Cardiac muscle cell (in vitro differentiated cells and primary cell): ENCODE data around the gene GPR146. TPM values are rescaled to one million over a fixed set of nuclear protein-coding genes. Genes with fewer than 3 reads are reported as not detected.

ENCODE experiments used
- DNase-seq, 2 donors: peaks; one replicate each; pipeline versions ENCODE4 v3.0.0 to v3.0.0-alpha.2; 2010 to 2017; ENCODE audit warnings: low read depth in 1 of 2, low spot score in 1 of 2
- H3K27ac ChIP-seq: fragments of 200-600 bp; sonication (generic); 2 replicates; pipeline ENCODE4 v1.5.1; 2016
- H3K27me3 ChIP-seq: fragments of 200-600 bp; sonication (generic); 2 replicates; pipeline ENCODE4 v1.6.0; 2016; ENCODE audit warnings: control low read depth
- H3K36me3 ChIP-seq: fragments of 200-600 bp; sonication (generic); 2 replicates; pipeline ENCODE4 v1.5.1; 2016; ENCODE audit warnings: control low read depth
- H3K4me1 ChIP-seq: fragments of 200-600 bp; sonication (generic); 2 replicates; pipeline ENCODE4 v1.8.1; 2017; ENCODE audit warnings: low read depth, mild to moderate bottlenecking, mixed run types
- H3K4me3 ChIP-seq: fragments of 200-600 bp; sonication (generic); 2 replicates; pipeline ENCODE4 v1.5.1; 2016; ENCODE audit warnings: mild to moderate bottlenecking
- H3K9me3 ChIP-seq: fragments of 200-600 bp; sonication (generic); 2 replicates; pipeline ENCODE4 v1.5.1; 2017; ENCODE audit warnings: low read depth, mild to moderate bottlenecking, control low read depth
- polyA plus RNA-seq: library from polyadenylated mRNA; unstranded; fragments of >200 nt; fragmentation: Nextera tagmentation; extraction: Ambion mirVana; gene quantifications from 2 replicates; pipeline ENCODE4 v1.2.1, GENCODE V29; 2016
- total RNA-seq: library from RNA; depleted of rRNA; stranded (reverse); fragments of >200 nt; gene quantifications from 2 replicates; pipeline ENCODE4 v1.2.3, GENCODE V29; 2016
- TF ChIP-seq, protein P1 (sequence below): IDR thresholded peaks from 2 replicates; pipeline ENCODE4 v1.5.1; 2012; ENCODE audit warnings: low read depth, mild to moderate bottlenecking, low read length

Gene GPR146
- total and polyA plus RNA-seq, 2 experiments from 2014 or later: 7.5 to 11.2 TPM

GRCh38 chr7:1100834-1101562, 56.7 kb downstream of the GPR146 start:
- Histone ChIP-seq H3K27me3 (no peaks in the 10 kb centered on the region), H3K27ac (no peak overlapping the region), H3K9me3 (no peaks in the 10 kb centered on the region), H3K36me3 (no peaks in the 10 kb centered on the region), H3K4me3 (no peak overlapping the region), H3K4me1 (peaks cover 4% of the 10 kb centered on the region)
- no peak for DNase-seq
- TF ChIP-seq, protein P1, sequence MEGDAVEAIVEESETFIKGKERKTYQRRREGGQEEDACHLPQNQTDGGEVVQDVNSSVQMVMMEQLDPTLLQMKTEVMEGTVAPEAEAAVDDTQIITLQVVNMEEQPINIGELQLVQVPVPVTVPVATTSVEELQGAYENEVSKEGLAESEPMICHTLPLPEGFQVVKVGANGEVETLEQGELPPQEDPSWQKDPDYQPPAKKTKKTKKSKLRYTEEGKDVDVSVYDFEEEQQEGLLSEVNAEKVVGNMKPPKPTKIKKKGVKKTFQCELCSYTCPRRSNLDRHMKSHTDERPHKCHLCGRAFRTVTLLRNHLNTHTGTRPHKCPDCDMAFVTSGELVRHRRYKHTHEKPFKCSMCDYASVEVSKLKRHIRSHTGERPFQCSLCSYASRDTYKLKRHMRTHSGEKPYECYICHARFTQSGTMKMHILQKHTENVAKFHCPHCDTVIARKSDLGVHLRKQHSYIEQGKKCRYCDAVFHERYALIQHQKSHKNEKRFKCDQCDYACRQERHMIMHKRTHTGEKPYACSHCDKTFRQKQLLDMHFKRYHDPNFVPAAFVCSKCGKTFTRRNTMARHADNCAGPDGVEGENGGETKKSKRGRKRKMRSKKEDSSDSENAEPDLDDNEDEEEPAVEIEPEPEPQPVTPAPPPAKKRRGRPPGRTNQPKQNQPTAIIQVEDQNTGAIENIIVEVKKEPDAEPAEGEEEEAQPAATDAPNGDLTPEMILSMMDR: no peak

GRCh38 chr7:1101563-1102431, 57.5 kb downstream of the GPR146 start:
- Histone ChIP-seq H3K36me3 (no peaks in the 10 kb centered on the region), H3K27ac (no peak overlapping the region), H3K9me3 (no peaks in the 10 kb centered on the region), H3K4me1 (peaks cover under 1% of the 10 kb centered on the region), H3K27me3 (no peaks in the 10 kb centered on the region), H3K4me3 (no peak overlapping the region)
- TF ChIP-seq, protein P1: no peak
- no peak for DNase-seq

- Histone ChIP-seq H3K27me3 (no peaks in the 10 kb centered on the region), H3K4me3 (no peak overlapping the region), H3K4me1 (no peaks in the 10 kb centered on the region), H3K9me3 (no peaks in the 10 kb centered on the region), H3K36me3 (no peaks in the 10 kb centered on the region), H3K27ac (no peak overlapping the region)
- no peak for DNase-seq
- TF ChIP-seq, protein P1: no peak
Observed at GRCh38 chr7:1103009-1103788, 58.9 kb downstream of the GPR146 start.

- no peak overlapping the region for H3K4me3 ChIP-seq
- no peaks in the 10 kb centered on the region for H3K9me3 ChIP-seq
- H3K27me3 ChIP-seq: no peaks in the 10 kb centered on the region
- no peak overlapping the region for H3K27ac ChIP-seq
- H3K36me3 ChIP-seq: no peaks in the 10 kb centered on the region
- DNase-seq: no peak
- no peaks in the 10 kb centered on the region for H3K4me1 ChIP-seq
- TF ChIP-seq, protein P1: no peak
Observed at GRCh38 chr7:1103789-1104515, 59.6 kb downstream of the GPR146 start.
